Psoas muscle (tissue), 8 donors: ENCODE results near the gene GC. TPM values are rescaled to one million over a fixed set of nuclear protein-coding genes. Genes with fewer than 3 reads are reported as not detected.

ENCODE experiments used
- ATAC-seq, 4 donors: fragments of 200-7000 bp; cut with Tn5 transposase; one replicate each; pipeline ENCODE4 v1.9.1; 2020; ENCODE audit warnings: moderate library complexity in 3 of 4, mild to moderate bottlenecking in 2 of 4
- DNase-seq, 2 donors: peaks; one replicate each; pipeline ENCODE4 v3.0.0-alpha.2; 2020
- H3K27ac ChIP-seq: fragments of 200-600 bp; one replicate; pipeline ENCODE4 v1.8.0; 2022
- H3K27me3 ChIP-seq, 3 donors: fragments of 200-600 bp in 1 of 3; one replicate each; pipeline versions ENCODE4 v1.6.1 to v1.8.0; 2013 to 2022; ENCODE audit warnings: low read length in 2 of 3, mild to moderate bottlenecking in 2 of 3, moderate library complexity in 1 of 3; ENCODE audit not compliant: insufficient read depth in 3 of 3
- H3K36me3 ChIP-seq, 2 donors: fragments of 200-600 bp in 1 of 2; one replicate each; pipeline versions ENCODE4 v1.6.1 to v1.8.0; 2013 to 2022; ENCODE audit warnings: low read depth in 1 of 2, mild to moderate bottlenecking in 1 of 2, moderate library complexity in 1 of 2; ENCODE audit not compliant: insufficient read depth in 1 of 2
- H3K4me1 ChIP-seq: fragments of 200-600 bp; one replicate; pipeline ENCODE4 v1.8.0; 2022
- H3K4me3 ChIP-seq: fragments of 200-600 bp; one replicate; pipeline ENCODE4 v1.8.0; 2022; ENCODE audit warnings: mild to moderate bottlenecking
- H3K9me3 ChIP-seq: fragments of 200-600 bp; one replicate; pipeline ENCODE4 v1.8.0; 2022
- WGBS, 3 donors: extraction: QIAGEN DNeasy Blood & Tissue Kit; methylation state at CpG; one replicate each; pipeline versions ENCODE4 v1.1.6 to v1.1.7; 2013; 5-methylcytosine and 5-hydroxymethylcytosine counted together
- intact Hi-C, 2 donors: fragments of 100-400 bp; cut with DNase I; formaldehyde crosslinking; loops; one replicate each; pipeline versions ENCODE4 v1.11.0 to v1.14.2; 2022
- polyA plus RNA-seq, 3 donors: library from polyadenylated mRNA; stranded (reverse); fragments of 200-250 nt; gene quantifications; one replicate each; pipeline ENCODE4 v1.2.3, GENCODE V29; 2013
- total RNA-seq, 4 donors: library from RNA; stranded (reverse); fragmentation: NEBNext Ultra II Directional in 2 of 4; extraction: Animal tissue kit (Norgen Biotek cat#: 25700) in 2 of 4; gene quantifications; one replicate each; pipeline versions ENCODE4 v1.2.1 to v1.2.4, GENCODE V29; 2021 to 2023
- TF ChIP-seq, protein P1 (sequence below): fragments of 200-600 bp; IDR thresholded peaks from one replicate; pipeline ENCODE4 v1.8.0; 2022; ENCODE audit warnings: antibody characterized with exemption
- donor health status: healthy with polysubstance abuse.
- donor health status: DM: no; HTN: no; CAD: no; lungs with moderate emphysema.
- donor health status: Bipolar disorder and iron deficiency.
- donor health status: healthy.
- donor health status: DM: yes; HTN: yes; CAD: no.
- donor health status: DM: no; HTN: no; CAD: no.
- donor health status: DM: no; HTN: no; CAD: no.
- donor health status: DM: yes; HTN: yes; CAD: no.

GC gene
- total and polyA plus RNA-seq, 7 donors, result 0.18 to 0.30 TPM; not detected in 5

GRCh38 chr4:71775449-71775848 lies 8.4 kb downstream of the GC start:
- TF ChIP-seq, protein P1, sequence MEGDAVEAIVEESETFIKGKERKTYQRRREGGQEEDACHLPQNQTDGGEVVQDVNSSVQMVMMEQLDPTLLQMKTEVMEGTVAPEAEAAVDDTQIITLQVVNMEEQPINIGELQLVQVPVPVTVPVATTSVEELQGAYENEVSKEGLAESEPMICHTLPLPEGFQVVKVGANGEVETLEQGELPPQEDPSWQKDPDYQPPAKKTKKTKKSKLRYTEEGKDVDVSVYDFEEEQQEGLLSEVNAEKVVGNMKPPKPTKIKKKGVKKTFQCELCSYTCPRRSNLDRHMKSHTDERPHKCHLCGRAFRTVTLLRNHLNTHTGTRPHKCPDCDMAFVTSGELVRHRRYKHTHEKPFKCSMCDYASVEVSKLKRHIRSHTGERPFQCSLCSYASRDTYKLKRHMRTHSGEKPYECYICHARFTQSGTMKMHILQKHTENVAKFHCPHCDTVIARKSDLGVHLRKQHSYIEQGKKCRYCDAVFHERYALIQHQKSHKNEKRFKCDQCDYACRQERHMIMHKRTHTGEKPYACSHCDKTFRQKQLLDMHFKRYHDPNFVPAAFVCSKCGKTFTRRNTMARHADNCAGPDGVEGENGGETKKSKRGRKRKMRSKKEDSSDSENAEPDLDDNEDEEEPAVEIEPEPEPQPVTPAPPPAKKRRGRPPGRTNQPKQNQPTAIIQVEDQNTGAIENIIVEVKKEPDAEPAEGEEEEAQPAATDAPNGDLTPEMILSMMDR, result no peak

GRCh38 chr4:71774136-71774535 lies 9.7 kb downstream of the GC start:
- no peaks in the 10 kb centered on the region for H3K36me3 ChIP-seq
- ATAC-seq (no peak), DNase-seq (no peak)
- no peaks in the 10 kb centered on the region for H3K4me1 ChIP-seq
- 60 to 65% (median 65%) methylated on average over 3 of the region's 3 CpGs for WGBS, 3 donors
- no peak overlapping the region for H3K4me3 ChIP-seq
- no peaks in the 10 kb centered on the region for H3K9me3 ChIP-seq
- H3K27me3 ChIP-seq, result no peaks in the 10 kb centered on the region
- TF ChIP-seq, protein P1, result no peak
- intact Hi-C loops, result no loop called here
- no peak overlapping the region for H3K27ac ChIP-seq

More at GRCh38 chr4:71775449-71775848, 8.4 kb downstream of the GC start:
- intact Hi-C loops, result no loop called here
- no peaks in the 10 kb centered on the region for H3K36me3 ChIP-seq
- H3K4me3 ChIP-seq, result no peak overlapping the region
- H3K4me1 ChIP-seq, result no peaks in the 10 kb centered on the region
- H3K27ac ChIP-seq, result no peak overlapping the region
- no peaks in the 10 kb centered on the region for H3K27me3 ChIP-seq
- 88 to 91% (median 90%) methylated on average over 2 of the region's 2 CpGs for WGBS, 3 donors
- no peak for DNase-seq
- H3K9me3 ChIP-seq, result no peaks in the 10 kb centered on the region
- no peak for ATAC-seq

DNA sequence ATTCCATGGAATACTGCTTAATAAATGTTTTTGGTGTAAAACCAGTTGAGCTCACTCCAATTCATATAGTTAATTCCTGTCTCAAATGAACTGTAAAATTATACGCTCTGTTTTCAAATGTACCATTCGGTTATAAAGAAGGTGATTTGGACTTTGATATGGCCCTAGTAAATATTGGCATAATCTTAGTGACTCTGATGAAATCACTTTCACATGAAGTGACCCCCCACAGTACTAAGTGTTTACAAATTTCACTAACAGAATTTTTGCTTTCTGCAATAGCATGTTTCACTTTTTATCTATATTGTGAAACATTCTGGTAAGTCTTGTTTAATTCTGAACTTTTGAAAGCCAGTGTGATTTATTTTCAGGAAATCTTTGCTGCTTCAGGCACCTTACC lies 10.9 kb downstream of the GC start:
- H3K36me3 ChIP-seq, result no peaks in the 10 kb centered on the region
- no peaks in the 10 kb centered on the region for H3K9me3 ChIP-seq
- DNase-seq, result no peak
- ATAC-seq, result no peak
- H3K27ac ChIP-seq, result no peak overlapping the region
- WGBS, 3 donors, result 88 to 91% (median 89%) methylated on average over 2 of the region's 2 CpGs
- H3K4me1 ChIP-seq, result no peaks in the 10 kb centered on the region
- H3K4me3 ChIP-seq, result no peak overlapping the region
- H3K27me3 ChIP-seq, result no peaks in the 10 kb centered on the region
- intact Hi-C loops, result no loop called here
- TF ChIP-seq, protein P1, result no peak

DNA sequence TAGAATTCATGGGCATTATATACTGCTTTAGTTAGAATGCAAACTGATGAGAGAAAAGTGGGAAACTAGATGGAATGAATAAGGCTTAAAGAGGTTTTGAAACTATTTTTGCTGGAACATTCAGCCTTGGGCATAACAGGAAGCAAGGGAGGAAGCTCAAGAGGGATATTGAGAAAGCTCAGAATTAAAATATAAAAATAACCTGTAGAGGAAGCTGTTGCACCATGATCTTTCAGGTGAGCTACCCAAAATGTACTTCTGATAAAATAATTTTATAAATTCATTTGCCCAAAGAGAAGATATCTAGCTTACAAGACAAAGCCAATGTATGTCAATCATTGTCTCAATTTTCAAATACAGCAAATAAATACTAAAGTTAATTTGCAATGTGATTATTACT lies 11.3 kb downstream of the GC start:
- no peak for ATAC-seq
- TF ChIP-seq, protein P1, result no peak
- Histone ChIP-seq H3K36me3 (no peaks in the 10 kb centered on the region), H3K4me1 (no peaks in the 10 kb centered on the region), H3K4me3 (no peak overlapping the region), H3K9me3 (no peaks in the 10 kb centered on the region), H3K27me3 (no peaks in the 10 kb centered on the region), H3K27ac (no peak overlapping the region)
- no peak for DNase-seq
- intact Hi-C loops, result no loop called here

GRCh38 chr4:71771613-71772012 lies 12.3 kb downstream of the GC start:
- no peaks in the 10 kb centered on the region for H3K27me3 ChIP-seq
- DNase-seq (no peak), ATAC-seq (no peak)
- WGBS, 3 donors, result 62 to 73% (median 66%) methylated on average over 2 of the region's 2 CpGs
- TF ChIP-seq, protein P1, result no peak
- H3K36me3 ChIP-seq, result no peaks in the 10 kb centered on the region
- H3K4me1 ChIP-seq, result no peaks in the 10 kb centered on the region
- H3K27ac ChIP-seq, result no peak overlapping the region
- no peaks in the 10 kb centered on the region for H3K9me3 ChIP-seq
- intact Hi-C loops, result no loop called here
- no peak overlapping the region for H3K4me3 ChIP-seq
